Trophoblast cell (in vitro differentiated cells and primary cell): ENCODE data around the gene GNAL.

Experiments
- DNase-seq, 2 donors: peaks; one replicate each; pipeline ENCODE4 v3.0.0-alpha.2; 2016
- H2AFZ ChIP-seq: 2 replicates; pipeline ENCODE4 v1.6.1; 2013; ENCODE audit warnings: low read length, moderate library complexity, mild to moderate bottlenecking; ENCODE audit not compliant: insufficient read depth, poor library complexity
- H2AK5ac ChIP-seq: 2 replicates; pipeline ENCODE4 v1.6.1; 2013; ENCODE audit warnings: mild to moderate bottlenecking, low read length
- H2BK120ac ChIP-seq: 2 replicates; pipeline ENCODE4 v1.6.1; 2013; ENCODE audit warnings: low read length, mild to moderate bottlenecking, moderate library complexity; ENCODE audit not compliant: insufficient read depth, poor library complexity
- H2BK12ac ChIP-seq: 2 replicates; pipeline ENCODE4 v1.6.1; 2013; ENCODE audit warnings: mild to moderate bottlenecking, low read length, moderate library complexity
- H2BK5ac ChIP-seq: 2 replicates; pipeline ENCODE4 v1.6.1; 2013; ENCODE audit warnings: low read length, low read depth, moderate library complexity, mild to moderate bottlenecking; ENCODE audit not compliant: poor library complexity
- H3K14ac ChIP-seq: 2 replicates; pipeline ENCODE4 v1.6.1; 2013; ENCODE audit warnings: mild to moderate bottlenecking, low read length
- H3K18ac ChIP-seq: 2 replicates; pipeline ENCODE4 v1.6.1; 2013; ENCODE audit warnings: mild to moderate bottlenecking, low read length
- H3K23ac ChIP-seq: 2 replicates; pipeline ENCODE4 v1.6.1; 2013; ENCODE audit warnings: low read length
- H3K27ac ChIP-seq: 2 replicates; pipeline ENCODE4 v1.5.1; 2013; ENCODE audit warnings: low read depth, mild to moderate bottlenecking, inconsistent platforms, low read length, moderate library complexity
- H3K27me3 ChIP-seq: 2 replicates; pipeline ENCODE4 v1.6.1; 2013; ENCODE audit warnings: inconsistent platforms, mild to moderate bottlenecking, low read length, moderate library complexity; ENCODE audit not compliant: insufficient read depth
- H3K36me3 ChIP-seq, 2 experiments: 1 replicate in 1 of 2; 2 replicates in 1 of 2; pipeline ENCODE4 v1.6.1; 2013; ENCODE audit warnings: low read length in 2 of 2, mild to moderate bottlenecking in 2 of 2, moderate library complexity in 1 of 2; ENCODE audit not compliant: insufficient read depth in 2 of 2, control insufficient read depth in 1 of 2
- H3K4ac ChIP-seq: 2 replicates; pipeline ENCODE4 v1.6.1; 2013; ENCODE audit warnings: low read depth, mild to moderate bottlenecking, low read length, moderate library complexity
- H3K4me1 ChIP-seq, 2 experiments: 1 replicate in 1 of 2; 2 replicates in 1 of 2; pipeline ENCODE4 v1.6.1; 2013; ENCODE audit warnings: low read length in 2 of 2, mild to moderate bottlenecking in 2 of 2, moderate library complexity in 1 of 2; ENCODE audit not compliant: insufficient read depth in 2 of 2, control insufficient read depth in 1 of 2
- H3K4me2 ChIP-seq: 2 replicates; pipeline ENCODE4 v1.6.1; 2013; ENCODE audit warnings: inconsistent platforms, mild to moderate bottlenecking, low read length, moderate library complexity
- H3K4me3 ChIP-seq: 2 replicates; pipeline ENCODE4 v1.5.1; 2013; ENCODE audit warnings: mild to moderate bottlenecking, low read depth, low read length, inconsistent platforms
- H3K79me1 ChIP-seq: one replicate; pipeline ENCODE4 v1.6.1; 2013; ENCODE audit warnings: low read length
- H3K79me2 ChIP-seq: 2 replicates; pipeline ENCODE4 v1.6.1; 2013; ENCODE audit warnings: low read length, mild to moderate bottlenecking; ENCODE audit not compliant: control insufficient read depth, insufficient read depth, poor library complexity
- H3K9ac ChIP-seq: 2 replicates; pipeline ENCODE4 v1.6.1; 2013; ENCODE audit warnings: mild to moderate bottlenecking, low read length
- H3K9me3 ChIP-seq: 2 replicates; pipeline ENCODE4 v1.6.1; 2013; ENCODE audit warnings: low read depth, mild to moderate bottlenecking, control low read depth, inconsistent platforms, low read length; ENCODE audit not compliant: insufficient read depth
- H4K12ac ChIP-seq: 2 replicates; pipeline ENCODE4 v1.6.1; 2013; ENCODE audit warnings: low read depth, mild to moderate bottlenecking, low read length, moderate library complexity
- H4K8ac ChIP-seq: 2 replicates; pipeline ENCODE4 v1.6.1; 2013; ENCODE audit warnings: low read depth, mild to moderate bottlenecking, low read length, moderate library complexity
- H4K91ac ChIP-seq: one replicate; pipeline ENCODE4 v1.6.1; 2013; ENCODE audit warnings: low read depth, mild to moderate bottlenecking, low read length, moderate library complexity
- WGBS: extraction: QIAGEN DNeasy Blood & Tissue Kit; methylation state at CpG from one replicate; pipeline ENCODE4 v1.1.7; 2013; ENCODE audit warnings: missing lambda C conversion rate; ENCODE audit not compliant: insufficient read length, insufficient coverage; ENCODE audit errors: extremely low coverage; 5-methylcytosine and 5-hydroxymethylcytosine counted together

GNAL gene

DNA sequence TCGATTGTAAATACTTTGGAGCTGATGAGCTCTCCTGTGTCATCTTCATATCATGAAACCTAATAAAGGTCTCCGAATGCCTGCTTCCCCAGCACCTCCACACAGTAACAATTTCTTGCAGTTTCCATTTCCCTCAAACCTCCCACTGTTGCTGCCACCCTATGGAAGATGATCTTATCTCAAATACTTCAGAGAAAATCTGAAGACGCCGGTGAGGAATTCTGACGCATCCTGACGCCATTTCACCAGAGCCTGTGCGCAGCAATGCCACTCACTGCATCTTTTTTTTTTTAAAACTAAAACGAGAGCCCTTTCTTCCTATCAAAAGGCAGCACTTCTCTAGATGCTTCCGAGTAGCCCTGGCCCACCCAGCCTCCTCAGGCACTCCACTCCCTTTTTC, 31.9 kb upstream of the GNAL start:
- Histone ChIP-seq H3K79me2 (no peaks in the 10 kb centered on the region), H2BK120ac (no peak overlapping the region), H4K8ac (no peak overlapping the region), H3K9ac (no peak overlapping the region), H2AK5ac (no peak overlapping the region), H3K79me1 (no peaks in the 10 kb centered on the region), H4K12ac (no peak overlapping the region), H3K23ac (no peak overlapping the region), H3K4ac (no peak overlapping the region), H3K4me1 (no peaks in the 10 kb centered on the region), H3K9me3 (no peaks in the 10 kb centered on the region), H3K18ac (no peak overlapping the region), H3K36me3 (no peaks in the 10 kb centered on the region), H3K27me3 (no peaks in the 10 kb centered on the region), H3K14ac (no peak overlapping the region), H2AFZ (no peak overlapping the region), H2BK12ac (no peak overlapping the region), H3K4me3 (no peak overlapping the region), H4K91ac (no peak overlapping the region), H2BK5ac (no peak overlapping the region), H3K27ac (no peak overlapping the region), H3K4me2 (no peak overlapping the region)
- no CpG with 5 or more reads among the region's 9 CpGs for whole genome bisulfite sequencing
- peak in 1 of 2 donors; percentile 37 for DNase-seq

GRCh38 chr18:11657554-11657953, 31.5 kb upstream of the GNAL start:
- no peak overlapping the region for H2BK5ac ChIP-seq
- H2AK5ac ChIP-seq: no peak overlapping the region
- no peak overlapping the region for H3K14ac ChIP-seq
- no peak overlapping the region for H4K8ac ChIP-seq
- no peak overlapping the region for H3K27ac ChIP-seq
- H2AFZ ChIP-seq: no peak overlapping the region
- no CpG with 5 or more reads among the region's 8 CpGs for WGBS
- H3K36me3 ChIP-seq: no peaks in the 10 kb centered on the region
- no peak overlapping the region for H3K4me2 ChIP-seq
- no peak overlapping the region for H3K4me3 ChIP-seq
- no peak overlapping the region for H2BK120ac ChIP-seq
- H4K12ac ChIP-seq: no peak overlapping the region
- no peak overlapping the region for H3K4ac ChIP-seq
- H2BK12ac ChIP-seq: no peak overlapping the region
- no peaks in the 10 kb centered on the region for H3K4me1 ChIP-seq
- DNase-seq: no peak
- H3K9ac ChIP-seq: no peak overlapping the region
- no peak overlapping the region for H3K18ac ChIP-seq
- no peaks in the 10 kb centered on the region for H3K79me1 ChIP-seq
- H3K79me2 ChIP-seq: no peaks in the 10 kb centered on the region
- no peak overlapping the region for H3K23ac ChIP-seq
- H4K91ac ChIP-seq: no peak overlapping the region
- H3K27me3 ChIP-seq: no peaks in the 10 kb centered on the region
- no peaks in the 10 kb centered on the region for H3K9me3 ChIP-seq

DNA sequence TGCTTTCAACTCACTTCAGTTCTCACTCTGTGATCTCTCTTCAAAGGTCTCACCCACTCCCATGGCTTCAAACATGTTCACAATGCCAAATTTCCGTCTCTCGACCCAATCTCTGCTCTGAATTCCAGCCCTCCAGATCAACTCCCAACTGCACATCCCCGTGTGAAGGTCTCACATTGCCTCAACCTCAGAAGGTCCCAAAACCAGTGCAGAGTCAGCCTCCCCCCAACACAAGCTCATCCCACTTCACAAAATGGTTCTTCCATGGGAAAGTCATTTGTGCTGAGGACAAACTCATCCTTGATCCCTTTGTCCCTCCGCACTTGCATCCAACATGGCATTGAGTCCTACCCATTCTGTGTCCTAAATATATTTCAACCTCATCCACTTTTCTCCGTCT, 31.0 kb upstream of the GNAL start:
- no peak for DNase-seq
- no CpG with 5 or more reads among the region's 5 CpGs for WGBS
- Histone ChIP-seq H3K4me1 (no peaks in the 10 kb centered on the region), H4K12ac (no peak overlapping the region), H3K18ac (no peak overlapping the region), H4K91ac (no peak overlapping the region), H3K27ac (no peak overlapping the region), H3K27me3 (no peaks in the 10 kb centered on the region), H2BK5ac (no peak overlapping the region), H3K9me3 (no peaks in the 10 kb centered on the region), H2BK120ac (no peak overlapping the region), H3K9ac (no peak overlapping the region), H3K4ac (no peak overlapping the region), H3K23ac (no peak overlapping the region), H3K14ac (no peak overlapping the region), H4K8ac (no peak overlapping the region), H3K36me3 (no peaks in the 10 kb centered on the region), H3K79me2 (no peaks in the 10 kb centered on the region), H2AK5ac (no peak overlapping the region), H3K4me3 (no peak overlapping the region), H3K79me1 (no peaks in the 10 kb centered on the region), H2AFZ (no peak overlapping the region), H3K4me2 (no peak overlapping the region), H2BK12ac (no peak overlapping the region)

GRCh38 chr18:11658989-11659388, 30.1 kb upstream of the GNAL start:
- no peak overlapping the region for H3K27ac ChIP-seq
- no peak overlapping the region for H3K4ac ChIP-seq
- no peaks in the 10 kb centered on the region for H3K4me1 ChIP-seq
- peaks cover 2% of the 10 kb centered on the region for H3K9me3 ChIP-seq
- H3K14ac ChIP-seq: no peak overlapping the region
- no peak overlapping the region for H3K4me2 ChIP-seq
- no peak overlapping the region for H2BK5ac ChIP-seq
- H3K9ac ChIP-seq: no peak overlapping the region
- H4K8ac ChIP-seq: no peak overlapping the region
- H2AK5ac ChIP-seq: no peak overlapping the region
- H2BK120ac ChIP-seq: no peak overlapping the region
- H3K27me3 ChIP-seq: no peaks in the 10 kb centered on the region
- H2AFZ ChIP-seq: no peak overlapping the region
- no peaks in the 10 kb centered on the region for H3K79me2 ChIP-seq
- H4K12ac ChIP-seq: no peak overlapping the region
- no peaks in the 10 kb centered on the region for H3K79me1 ChIP-seq
- no peak overlapping the region for H2BK12ac ChIP-seq
- WGBS: no CpG with 5 or more reads among the region's 6 CpGs
- no peak overlapping the region for H4K91ac ChIP-seq
- H3K4me3 ChIP-seq: no peak overlapping the region
- H3K18ac ChIP-seq: no peak overlapping the region
- DNase-seq: no peak
- no peaks in the 10 kb centered on the region for H3K36me3 ChIP-seq
- no peak overlapping the region for H3K23ac ChIP-seq
